ENCODE results near the gene GPR161.

The GPR161 gene

DNA sequence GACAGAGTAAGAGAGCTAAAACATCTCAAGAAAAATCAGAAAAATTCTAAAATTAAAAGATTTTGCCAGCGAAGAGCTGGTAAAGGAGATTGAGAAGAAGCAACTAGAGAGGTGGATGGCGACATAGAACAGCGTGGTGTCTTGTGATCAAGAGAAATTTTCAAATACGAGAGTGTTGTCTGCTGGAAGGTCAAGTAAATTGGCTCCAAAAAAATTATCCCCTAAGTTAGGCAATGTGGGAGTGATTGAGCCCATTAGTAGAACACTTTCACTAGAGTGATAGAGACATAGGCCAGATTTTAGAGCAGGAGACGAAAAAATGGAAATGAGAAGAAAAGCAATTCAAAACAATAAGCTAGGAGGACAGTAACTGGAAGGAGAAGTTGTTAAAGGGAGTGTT, 105.5 kb downstream of the GPR161 start:
- DNase-seq: no peak

Data from fibroblast of skin of scalp (primary cell).